A549 (cell line): ENCODE measurements around the gene SLC9A9.
"Not testable (repeated sequence)": the region's sequence is repeated elsewhere in the genome, so short reads cannot be mapped to it uniquely, and the experiment has no call there.

Experiments
- TF ChIP-seq, protein P1 (sequence below): fragments of >200 bp; sonication (Bioruptor Twin); formaldehyde crosslinking; IDR thresholded peaks from 3 replicates; pipeline ENCODE4 v1.5.1; 2016
- TF ChIP-seq, protein P2 (sequence below): fragments of >200 bp; sonication (Bioruptor Twin); formaldehyde crosslinking; IDR thresholded peaks from 2 replicates; pipeline ENCODE4 v1.6.1; 2016

DNA sequence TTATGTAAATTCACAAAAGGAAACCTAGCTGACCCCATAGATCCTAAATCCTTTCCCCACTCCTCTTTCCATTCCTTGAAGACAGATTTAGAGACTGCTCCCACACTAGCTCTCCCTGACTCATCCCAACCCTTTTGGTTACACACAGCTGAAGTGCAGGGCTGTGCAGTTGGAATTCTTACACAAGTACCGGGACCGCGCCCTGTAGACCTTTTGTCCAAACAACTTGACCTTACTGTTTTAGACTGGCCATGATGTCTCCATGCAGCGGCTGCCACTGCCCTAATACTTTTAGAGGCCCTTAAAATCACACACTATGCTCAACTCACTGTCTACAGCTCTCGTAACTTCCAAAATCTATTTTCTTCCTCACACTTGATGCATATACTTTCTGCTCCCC, 47.2 kb downstream of the SLC9A9 start:
- TF ChIP-seq, protein P1, sequence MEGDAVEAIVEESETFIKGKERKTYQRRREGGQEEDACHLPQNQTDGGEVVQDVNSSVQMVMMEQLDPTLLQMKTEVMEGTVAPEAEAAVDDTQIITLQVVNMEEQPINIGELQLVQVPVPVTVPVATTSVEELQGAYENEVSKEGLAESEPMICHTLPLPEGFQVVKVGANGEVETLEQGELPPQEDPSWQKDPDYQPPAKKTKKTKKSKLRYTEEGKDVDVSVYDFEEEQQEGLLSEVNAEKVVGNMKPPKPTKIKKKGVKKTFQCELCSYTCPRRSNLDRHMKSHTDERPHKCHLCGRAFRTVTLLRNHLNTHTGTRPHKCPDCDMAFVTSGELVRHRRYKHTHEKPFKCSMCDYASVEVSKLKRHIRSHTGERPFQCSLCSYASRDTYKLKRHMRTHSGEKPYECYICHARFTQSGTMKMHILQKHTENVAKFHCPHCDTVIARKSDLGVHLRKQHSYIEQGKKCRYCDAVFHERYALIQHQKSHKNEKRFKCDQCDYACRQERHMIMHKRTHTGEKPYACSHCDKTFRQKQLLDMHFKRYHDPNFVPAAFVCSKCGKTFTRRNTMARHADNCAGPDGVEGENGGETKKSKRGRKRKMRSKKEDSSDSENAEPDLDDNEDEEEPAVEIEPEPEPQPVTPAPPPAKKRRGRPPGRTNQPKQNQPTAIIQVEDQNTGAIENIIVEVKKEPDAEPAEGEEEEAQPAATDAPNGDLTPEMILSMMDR = not testable (repeated sequence)
- TF ChIP-seq, protein P2, sequence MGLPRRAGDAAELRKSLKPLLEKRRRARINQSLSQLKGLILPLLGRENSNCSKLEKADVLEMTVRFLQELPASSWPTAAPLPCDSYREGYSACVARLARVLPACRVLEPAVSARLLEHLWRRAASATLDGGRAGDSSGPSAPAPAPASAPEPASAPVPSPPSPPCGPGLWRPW = not testable (repeated sequence)
